ENCODE data around the gene TOMM34. TPM values are rescaled to one million over a fixed set of nuclear protein-coding genes. Genes with fewer than 3 reads are reported as not detected.

The TOMM34 gene
- total and polyA plus RNA-seq, 9 of the 15 experiments (the other 6 are each of a cell fraction or from before 2014, with no cell fraction given) = 18.1 to 69.4 (median 41.7) TPM

DNA sequence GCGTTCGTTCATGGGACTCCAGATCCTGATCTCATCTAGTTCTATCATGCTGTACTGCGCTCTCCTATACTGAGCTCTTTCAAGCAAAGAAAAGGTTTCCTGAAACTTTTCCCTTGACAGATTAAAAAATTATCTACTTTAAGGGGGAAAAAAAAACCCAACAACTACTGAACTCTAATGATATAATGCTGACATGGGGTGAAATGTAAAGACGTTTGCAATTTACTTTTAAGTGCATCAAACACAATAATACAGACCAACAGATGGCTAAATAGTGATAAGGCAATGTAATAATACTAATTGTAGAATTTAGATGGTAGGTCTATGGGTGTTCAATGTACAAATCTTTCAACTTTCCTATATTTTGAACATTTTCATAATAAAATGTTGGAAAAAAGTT, 16.4 kb downstream of the TOMM34 start:
- no peaks in the 10 kb centered on the region for H3K9me1 ChIP-seq (ENCODE audit: control insufficient read depth, insufficient read depth, low read length)
- CTCF ChIA-PET (ENCODE audit: low intra/inter-chr PET ratio) = interaction anchor here (0.6 kb wide), 1 partner anchor 46 kb away, joined by 5 read pairs; no protein-coding TSS in a partner anchor
- H3K4me3 ChIP-seq = no peak overlapping the region
- H3K9ac ChIP-seq (ENCODE audit: insufficient read depth in 1 of 2, low read depth in 2 of 2, low read length in 2 of 2) = no peak overlapping the region
- WGBS (ENCODE audit: insufficient coverage, low coverage, missing lambda C conversion rate) = 80% methylated on average over 4 of the region's 4 CpGs
- TF ChIP-seq ZNF184 (CRISPR knock-in tag; IDR thresholded peaks at IDR 0.05) (no peak), ZNF316 (IDR thresholded peaks at IDR 0.05) (peak; percentile 47; the same call in 1 of the 2 replicates)
- peaks cover 13% of the 10 kb centered on the region for H4K20me1 ChIP-seq (replicated peaks; ENCODE audit: control insufficient read depth, insufficient read depth, low read length)
- DNase-seq (ENCODE audit: extremely low read depth in 1 of 4, low spot score in 3 of 4) (no peak), FAIRE-seq (no peak), ATAC-seq (no peak)
- H3K36me3 ChIP-seq (ENCODE audit: control insufficient read depth, insufficient read depth, low read length) = peaks cover 93% of the 10 kb centered on the region
- no TSS peak for BruUV-seq (replicated peaks)
- H3K4me2 ChIP-seq (ENCODE audit: insufficient read depth, low read length) = no peak overlapping the region
- POLR2A ChIA-PET = interaction anchor here (1.1 to 4.6 kb wide), 4 partner anchors 9 to 17 kb away, joined by 4 to 36 read pairs (median 14); partner anchors contain the start of gene TOMM34
- H3K79me2 ChIP-seq (ENCODE audit: control insufficient read depth, insufficient read depth, low read length) = no peaks in the 10 kb centered on the region
- H3K9me3 ChIP-seq (replicated peaks; ENCODE audit: control insufficient read depth, insufficient read depth, low read depth, low read length) = no peaks in the 10 kb centered on the region
- intact Hi-C loops (cut with micrococcal nuclease) = no loop called here
- H2AFZ ChIP-seq (ENCODE audit: low read depth, low read length) = no peak overlapping the region
- H3K27me3 ChIP-seq (ENCODE audit: control insufficient read depth in 2 of 2, insufficient read depth in 2 of 2, low read length in 2 of 2) = no peaks in the 10 kb centered on the region
- no peaks in the 10 kb centered on the region for H3K4me1 ChIP-seq (replicated peaks in 1 of 2; ENCODE audit: control insufficient read depth in 2 of 2, insufficient read depth in 2 of 2, low read length in 2 of 2)
- H3K27ac ChIP-seq (ENCODE audit: extremely low read depth, low read depth, low read length) = no peak overlapping the region
- in situ Hi-C loops (cut with MboI) = no loop called here

DNA sequence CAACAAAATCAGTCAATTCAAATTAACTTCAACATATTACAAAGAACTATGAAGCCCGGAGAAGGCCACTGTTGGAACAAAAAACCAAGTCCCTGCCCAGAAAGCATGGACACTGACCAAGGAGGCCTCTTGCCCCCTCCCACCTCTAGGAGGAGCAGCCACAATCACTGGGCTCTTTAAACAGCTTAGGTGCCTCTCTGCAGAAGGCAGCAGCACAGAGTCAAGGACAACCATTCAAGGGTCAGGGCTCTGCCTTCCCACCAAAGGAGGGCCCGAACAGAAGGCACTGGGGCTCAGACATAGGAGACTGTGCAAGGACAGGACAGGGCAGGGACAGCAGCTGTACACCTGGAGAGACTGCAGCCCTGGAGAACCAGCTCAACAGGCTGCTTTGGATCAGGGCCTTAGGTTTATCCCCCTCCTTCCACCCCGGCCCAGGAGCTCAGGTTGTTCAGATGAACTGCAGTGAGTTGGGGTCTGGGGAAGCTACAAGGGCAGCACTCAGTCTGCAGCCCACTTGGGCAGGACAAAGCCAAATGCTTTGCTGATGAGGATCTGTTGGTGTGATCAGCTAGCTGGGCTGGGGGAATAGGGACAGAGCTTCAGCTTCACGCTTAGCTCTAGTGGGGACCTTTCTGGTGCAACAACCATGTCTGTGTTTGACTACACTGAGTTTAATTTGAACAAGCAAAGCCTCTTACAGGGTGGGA, 17.8 kb downstream of the TOMM34 start:
- WGBS (ENCODE audit: insufficient coverage, low coverage, missing lambda C conversion rate) = 88% methylated on average over 4 of the region's 4 CpGs
- Histone ChIP-seq H4K20me1 (replicated peaks; ENCODE audit: control insufficient read depth, insufficient read depth, low read length) (peaks cover 13% of the 10 kb centered on the region), H3K9ac (ENCODE audit: insufficient read depth in 1 of 2, low read depth in 2 of 2, low read length in 2 of 2) (peak overlapping the region in 1 of 2 experiments; percentile 59; a peak in 1 of 4 replicates), H3K36me3 (ENCODE audit: control insufficient read depth, insufficient read depth, low read length) (peaks cover 90% of the 10 kb centered on the region), H3K79me2 (ENCODE audit: control insufficient read depth, insufficient read depth, low read length) (no peaks in the 10 kb centered on the region), H3K27ac (ENCODE audit: extremely low read depth, low read depth, low read length) (no peak overlapping the region), H3K4me1 (replicated peaks in 1 of 2; ENCODE audit: control insufficient read depth in 2 of 2, insufficient read depth in 2 of 2, low read length in 2 of 2) (no peaks in the 10 kb centered on the region), H3K27me3 (ENCODE audit: control insufficient read depth in 2 of 2, insufficient read depth in 2 of 2, low read length in 2 of 2) (no peaks in the 10 kb centered on the region), H3K4me3 (no peak overlapping the region), H3K9me1 (ENCODE audit: control insufficient read depth, insufficient read depth, low read length) (no peaks in the 10 kb centered on the region), H3K9me3 (replicated peaks; ENCODE audit: control insufficient read depth, insufficient read depth, low read depth, low read length) (no peaks in the 10 kb centered on the region), H3K4me2 (ENCODE audit: insufficient read depth, low read length) (no peak overlapping the region), H2AFZ (ENCODE audit: low read depth, low read length) (no peak overlapping the region)
- FAIRE-seq (peak; percentile 67), DNase-seq (ENCODE audit: extremely low read depth in 1 of 4, low spot score in 3 of 4) (peak in 1 of 4 experiments; percentile 20), ATAC-seq (peak; percentile 87)
- ChIA-PET POLR2A (interaction anchor here (0.6 to 4.6 kb wide), 7 partner anchors 10 to 267 kb away, joined by 3 to 36 read pairs (median 13); partner anchors contain the start of gene TOMM34), CTCF (ENCODE audit: low intra/inter-chr PET ratio) (no interaction called here)
- intact Hi-C loops (cut with micrococcal nuclease) = no loop called here
- TF ChIP-seq POLR2A (conservative IDR thresholded peaks at IDR 0.05) (peak; percentile 6), ZNF232 (CRISPR knock-in tag; IDR thresholded peaks at IDR 0.05) (no peak), NFE2 (IDR thresholded peaks at IDR 0.05; ENCODE audit: low read depth) (no peak), MCM5 (IDR thresholded peaks at IDR 0.05; ENCODE audit: low read depth) (no peak), SUPT5H (IDR thresholded peaks at IDR 0.05) (peak; percentile 53), POLR2B (IDR thresholded peaks at IDR 0.05; ENCODE audit: low read depth, partially characterized antibody) (peak; percentile 40)
- TF ChIP-seq, protein P1, sequence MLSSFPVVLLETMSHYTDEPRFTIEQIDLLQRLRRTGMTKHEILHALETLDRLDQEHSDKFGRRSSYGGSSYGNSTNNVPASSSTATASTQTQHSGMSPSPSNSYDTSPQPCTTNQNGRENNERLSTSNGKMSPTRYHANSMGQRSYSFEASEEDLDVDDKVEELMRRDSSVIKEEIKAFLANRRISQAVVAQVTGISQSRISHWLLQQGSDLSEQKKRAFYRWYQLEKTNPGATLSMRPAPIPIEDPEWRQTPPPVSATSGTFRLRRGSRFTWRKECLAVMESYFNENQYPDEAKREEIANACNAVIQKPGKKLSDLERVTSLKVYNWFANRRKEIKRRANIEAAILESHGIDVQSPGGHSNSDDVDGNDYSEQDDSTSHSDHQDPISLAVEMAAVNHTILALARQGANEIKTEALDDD (IDR thresholded peaks at IDR 0.05) = no peak
- TF ChIP-seq, protein P2, sequence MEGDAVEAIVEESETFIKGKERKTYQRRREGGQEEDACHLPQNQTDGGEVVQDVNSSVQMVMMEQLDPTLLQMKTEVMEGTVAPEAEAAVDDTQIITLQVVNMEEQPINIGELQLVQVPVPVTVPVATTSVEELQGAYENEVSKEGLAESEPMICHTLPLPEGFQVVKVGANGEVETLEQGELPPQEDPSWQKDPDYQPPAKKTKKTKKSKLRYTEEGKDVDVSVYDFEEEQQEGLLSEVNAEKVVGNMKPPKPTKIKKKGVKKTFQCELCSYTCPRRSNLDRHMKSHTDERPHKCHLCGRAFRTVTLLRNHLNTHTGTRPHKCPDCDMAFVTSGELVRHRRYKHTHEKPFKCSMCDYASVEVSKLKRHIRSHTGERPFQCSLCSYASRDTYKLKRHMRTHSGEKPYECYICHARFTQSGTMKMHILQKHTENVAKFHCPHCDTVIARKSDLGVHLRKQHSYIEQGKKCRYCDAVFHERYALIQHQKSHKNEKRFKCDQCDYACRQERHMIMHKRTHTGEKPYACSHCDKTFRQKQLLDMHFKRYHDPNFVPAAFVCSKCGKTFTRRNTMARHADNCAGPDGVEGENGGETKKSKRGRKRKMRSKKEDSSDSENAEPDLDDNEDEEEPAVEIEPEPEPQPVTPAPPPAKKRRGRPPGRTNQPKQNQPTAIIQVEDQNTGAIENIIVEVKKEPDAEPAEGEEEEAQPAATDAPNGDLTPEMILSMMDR (IDR thresholded peaks at IDR 0.05 in 2 of 3, conservative IDR thresholded peaks at IDR 0.05 in 1 of 3; ENCODE audit: insufficient read depth in 2 of 3, low read depth in 1 of 3, low read length in 3 of 3) = peak in 2 of 3 experiments; percentile 28; a peak in 2 of 6 replicates
- TF ChIP-seq, protein P3, sequence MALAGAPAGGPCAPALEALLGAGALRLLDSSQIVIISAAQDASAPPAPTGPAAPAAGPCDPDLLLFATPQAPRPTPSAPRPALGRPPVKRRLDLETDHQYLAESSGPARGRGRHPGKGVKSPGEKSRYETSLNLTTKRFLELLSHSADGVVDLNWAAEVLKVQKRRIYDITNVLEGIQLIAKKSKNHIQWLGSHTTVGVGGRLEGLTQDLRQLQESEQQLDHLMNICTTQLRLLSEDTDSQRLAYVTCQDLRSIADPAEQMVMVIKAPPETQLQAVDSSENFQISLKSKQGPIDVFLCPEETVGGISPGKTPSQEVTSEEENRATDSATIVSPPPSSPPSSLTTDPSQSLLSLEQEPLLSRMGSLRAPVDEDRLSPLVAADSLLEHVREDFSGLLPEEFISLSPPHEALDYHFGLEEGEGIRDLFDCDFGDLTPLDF (CRISPR knock-in tag; IDR thresholded peaks at IDR 0.05) = no peak
- in situ Hi-C loops (cut with MboI) = no loop called here
- BruUV-seq (replicated peaks) = TSS peak; percentile 33
